IPS DF 19.7 (cell line): Measurements from ENCODE around the gene RCVRN.

Experiments used
- DNase-seq: peaks from one replicate; pipeline ENCODE4 v3.0.0-alpha.2; 2013; ENCODE audit warnings: low read depth, low spot score

The RCVRN gene

GRCh38 chr17:9854255-9854654, 50.8 kb downstream of the RCVRN start:
- no peak for DNase-seq

- DNase-seq, result no peak
Observed at GRCh38 chr17:9850151-9850550, 54.9 kb downstream of the RCVRN start.
